Smooth muscle cell (in vitro differentiated cells): ENCODE measurements around the gene ARHGEF4. TPM values are rescaled to one million over a fixed set of nuclear protein-coding genes. Genes with fewer than 3 reads are reported as not detected.

Experiments
- DNase-seq: peaks from one replicate; lab custom pipeline; 2025; ENCODE audit not compliant: unreplicated experiment; lab: John Stamatoyannopoulos, UW
- H2AFZ ChIP-seq: fragments of 200-600 bp; sonication (generic); 2 replicates; pipeline ENCODE4 v1.6.0; 2016; ENCODE audit warnings: antibody characterized with exemption, low read depth, mild to moderate bottlenecking
- H3F3A ChIP-seq: fragments of 200-600 bp; sonication (generic); 2 replicates; pipeline ENCODE4 v1.6.0; 2017; ENCODE audit warnings: antibody characterized with exemption, low read depth
- H3K27ac ChIP-seq: fragments of 200-600 bp; sonication (generic); 2 replicates; pipeline ENCODE4 v1.5.1; 2016; ENCODE audit warnings: low read depth, mild to moderate bottlenecking
- H3K27me3 ChIP-seq: fragments of 200-600 bp; sonication (generic); 2 replicates; pipeline ENCODE4 v1.6.1; 2016; ENCODE audit warnings: low read depth, mild to moderate bottlenecking
- H3K36me3 ChIP-seq: fragments of 200-600 bp; sonication (generic); 2 replicates; pipeline ENCODE4 v1.5.1; 2016; ENCODE audit warnings: low read depth
- H3K4me1 ChIP-seq: fragments of 200-600 bp; sonication (generic); 2 replicates; pipeline ENCODE4 v1.5.1; 2016; ENCODE audit warnings: low read depth
- H3K4me2 ChIP-seq: fragments of 200-600 bp; sonication (generic); 2 replicates; pipeline ENCODE4 v1.6.0; 2016; ENCODE audit warnings: mild to moderate bottlenecking
- H3K4me3 ChIP-seq: fragments of 200-600 bp; sonication (generic); 2 replicates; pipeline ENCODE4 v1.5.1; 2016; ENCODE audit warnings: mild to moderate bottlenecking
- H3K79me2 ChIP-seq: fragments of 200-600 bp; sonication (generic); 2 replicates; pipeline ENCODE4 v1.6.0; 2016; ENCODE audit warnings: low read depth, mild to moderate bottlenecking
- H3K9ac ChIP-seq: fragments of 200-600 bp; sonication (generic); 2 replicates; pipeline ENCODE4 v1.6.0; 2016; ENCODE audit warnings: low read depth
- H3K9me3 ChIP-seq: fragments of 200-600 bp; sonication (generic); replicated peaks from 2 replicates; pipeline ENCODE4 v1.5.1; 2016; ENCODE audit warnings: low read depth
- H4K20me1 ChIP-seq: fragments of 200-600 bp; sonication (generic); 2 replicates; pipeline ENCODE4 v1.6.0; 2016; ENCODE audit warnings: low read depth
- WGBS: methylation state at CpG from one replicate; pipeline ENCODE4 v1.1.7; 2016; ENCODE audit warnings: low lambda C conversion rate; 5-methylcytosine and 5-hydroxymethylcytosine counted together
- polyA plus RNA-seq: library from polyadenylated mRNA; unstranded; fragments of >200 nt; fragmentation: Nextera tagmentation; extraction: Ambion mirVana; gene quantifications from 2 replicates; pipeline ENCODE4 v1.2.1, GENCODE V29; 2016
- total RNA-seq: library from RNA; depleted of rRNA; stranded (reverse); fragments of >200 nt; gene quantifications from 2 replicates; pipeline ENCODE4 v1.2.3, GENCODE V29; 2014
- TF ChIP-seq, protein P1 (sequence below): fragments of 200-600 bp; sonication (generic); IDR thresholded peaks from 2 replicates; pipeline ENCODE4 v1.5.1; 2017; ENCODE audit warnings: borderline replicate concordance, mild to moderate bottlenecking, antibody characterized with exemption; ENCODE audit not compliant: insufficient read depth, poor library complexity, severe bottlenecking

The ARHGEF4 gene
- total and polyA plus RNA-seq, 2 experiments from 2014 or later = 14.9 to 16.0 TPM

DNA sequence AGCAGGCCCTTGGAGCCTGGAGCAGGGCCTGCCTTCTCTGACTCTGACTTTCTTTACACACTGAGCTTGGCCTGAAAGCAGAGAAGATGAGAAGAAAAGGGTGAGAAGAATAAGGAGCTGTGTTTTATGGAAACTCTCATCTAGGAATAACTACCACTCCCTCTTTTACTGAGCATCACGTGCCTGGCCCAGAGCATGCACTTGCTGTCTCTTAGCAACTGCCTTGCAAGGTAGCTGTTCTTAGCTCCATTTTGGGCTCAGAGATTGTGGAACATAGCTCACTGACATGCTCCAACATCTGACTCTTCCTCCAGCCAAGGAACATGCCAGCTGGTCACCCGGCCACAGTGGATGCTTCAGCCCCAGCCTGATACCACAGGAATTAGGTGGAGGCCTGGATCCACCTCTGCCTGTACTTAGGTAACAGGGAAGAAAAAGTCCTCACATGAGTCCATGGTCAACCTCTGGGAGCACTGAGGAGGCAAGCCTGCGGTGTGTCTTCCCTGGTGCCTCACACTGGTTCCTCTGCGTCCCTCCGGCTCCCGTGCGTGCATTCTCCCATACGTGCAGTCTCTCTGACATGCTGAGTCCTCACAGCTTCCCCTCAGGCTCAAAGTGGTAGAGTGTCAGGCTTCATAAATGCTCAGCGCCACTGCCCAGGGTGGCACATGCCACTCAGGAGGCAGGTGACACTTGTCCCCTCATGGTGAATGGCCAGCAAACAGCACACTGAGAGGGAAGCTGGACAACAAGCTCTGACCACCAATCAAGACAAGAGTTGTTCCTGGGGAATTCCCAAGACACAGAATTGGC is 45.7 kb upstream of the ARHGEF4 start:
- no peak overlapping the region for H2AFZ ChIP-seq

DNA sequence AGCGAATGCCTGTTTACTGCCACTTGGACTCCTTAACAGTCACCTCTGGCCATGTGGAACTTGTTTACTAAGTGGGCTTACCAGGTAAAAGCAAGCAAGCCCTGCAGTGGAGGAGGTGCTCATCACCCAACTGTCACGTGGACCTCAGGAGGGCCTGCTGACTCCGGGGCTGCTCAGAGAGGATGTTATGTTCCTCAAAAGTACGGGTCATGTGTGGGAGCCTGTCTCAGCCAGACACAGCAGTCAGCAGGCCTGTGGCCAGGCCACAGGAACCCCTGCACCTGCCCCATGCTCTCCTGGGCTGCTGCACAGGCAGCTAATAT is 45.1 kb upstream of the ARHGEF4 start:
- H3K4me3 ChIP-seq = no peak overlapping the region
- no peak for DNase-seq
- H3K27me3 ChIP-seq = no peaks in the 10 kb centered on the region
- TF ChIP-seq, protein P1, sequence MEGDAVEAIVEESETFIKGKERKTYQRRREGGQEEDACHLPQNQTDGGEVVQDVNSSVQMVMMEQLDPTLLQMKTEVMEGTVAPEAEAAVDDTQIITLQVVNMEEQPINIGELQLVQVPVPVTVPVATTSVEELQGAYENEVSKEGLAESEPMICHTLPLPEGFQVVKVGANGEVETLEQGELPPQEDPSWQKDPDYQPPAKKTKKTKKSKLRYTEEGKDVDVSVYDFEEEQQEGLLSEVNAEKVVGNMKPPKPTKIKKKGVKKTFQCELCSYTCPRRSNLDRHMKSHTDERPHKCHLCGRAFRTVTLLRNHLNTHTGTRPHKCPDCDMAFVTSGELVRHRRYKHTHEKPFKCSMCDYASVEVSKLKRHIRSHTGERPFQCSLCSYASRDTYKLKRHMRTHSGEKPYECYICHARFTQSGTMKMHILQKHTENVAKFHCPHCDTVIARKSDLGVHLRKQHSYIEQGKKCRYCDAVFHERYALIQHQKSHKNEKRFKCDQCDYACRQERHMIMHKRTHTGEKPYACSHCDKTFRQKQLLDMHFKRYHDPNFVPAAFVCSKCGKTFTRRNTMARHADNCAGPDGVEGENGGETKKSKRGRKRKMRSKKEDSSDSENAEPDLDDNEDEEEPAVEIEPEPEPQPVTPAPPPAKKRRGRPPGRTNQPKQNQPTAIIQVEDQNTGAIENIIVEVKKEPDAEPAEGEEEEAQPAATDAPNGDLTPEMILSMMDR = no peak
- H3K79me2 ChIP-seq = no peaks in the 10 kb centered on the region
- no peak overlapping the region for H3K27ac ChIP-seq
- H2AFZ ChIP-seq = no peak overlapping the region
- H3F3A ChIP-seq = no peaks in the 10 kb centered on the region
- no peak overlapping the region for H3K9ac ChIP-seq
- H3K4me2 ChIP-seq = no peak overlapping the region
- H4K20me1 ChIP-seq = no peaks in the 10 kb centered on the region
- WGBS = 82% methylated on average over 4 of the region's 4 CpGs
- no peaks in the 10 kb centered on the region for H3K4me1 ChIP-seq
- no peaks in the 10 kb centered on the region for H3K36me3 ChIP-seq
- H3K9me3 ChIP-seq = no peaks in the 10 kb centered on the region

More for the DNA sequence above, 45.7 kb upstream of the ARHGEF4 start:
- TF ChIP-seq, protein P1 = no peak
- 91% methylated on average over 9 of the region's 9 CpGs for WGBS
- no peaks in the 10 kb centered on the region for H3K9me3 ChIP-seq
- H3K36me3 ChIP-seq = no peaks in the 10 kb centered on the region
- no peak for DNase-seq
- H3F3A ChIP-seq = no peaks in the 10 kb centered on the region
- no peaks in the 10 kb centered on the region for H3K4me1 ChIP-seq
- H3K4me3 ChIP-seq = no peak overlapping the region
- H3K27ac ChIP-seq = no peak overlapping the region
- H3K27me3 ChIP-seq = no peaks in the 10 kb centered on the region
- no peaks in the 10 kb centered on the region for H3K79me2 ChIP-seq
- no peaks in the 10 kb centered on the region for H4K20me1 ChIP-seq
- no peak overlapping the region for H3K9ac ChIP-seq
- H3K4me2 ChIP-seq = no peak overlapping the region

DNA sequence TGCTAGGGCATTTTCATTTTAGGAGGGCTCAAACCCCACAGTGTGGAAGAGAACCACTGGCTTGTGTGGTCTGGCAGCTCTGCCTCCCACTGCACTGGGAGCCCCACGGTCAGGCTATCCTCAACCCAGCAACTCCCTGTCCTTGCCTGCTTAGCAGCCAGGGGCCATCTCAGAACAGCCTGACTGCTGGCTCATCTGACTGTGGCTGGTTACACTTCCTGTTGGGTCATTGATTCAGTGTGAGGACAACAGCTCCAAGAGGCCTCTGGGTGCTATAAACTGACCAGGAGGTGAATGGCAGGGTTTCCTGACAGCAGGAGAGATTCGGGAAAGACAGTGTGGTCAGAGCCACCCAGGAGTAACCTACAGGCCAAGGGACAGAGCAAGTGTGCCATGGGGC is 41.3 kb upstream of the ARHGEF4 start:
- Histone ChIP-seq H3K9ac (no peak overlapping the region), H3K27me3 (no peaks in the 10 kb centered on the region), H3K4me3 (no peak overlapping the region), H4K20me1 (no peaks in the 10 kb centered on the region), H3K4me1 (no peaks in the 10 kb centered on the region), H3K27ac (no peak overlapping the region), H2AFZ (no peak overlapping the region), H3F3A (no peaks in the 10 kb centered on the region), H3K79me2 (no peaks in the 10 kb centered on the region), H3K4me2 (no peak overlapping the region), H3K9me3 (no peaks in the 10 kb centered on the region), H3K36me3 (no peaks in the 10 kb centered on the region)
- WGBS = 66% methylated on average over 2 of the region's 2 CpGs
- TF ChIP-seq, protein P1 = no peak
- no peak for DNase-seq

DNA sequence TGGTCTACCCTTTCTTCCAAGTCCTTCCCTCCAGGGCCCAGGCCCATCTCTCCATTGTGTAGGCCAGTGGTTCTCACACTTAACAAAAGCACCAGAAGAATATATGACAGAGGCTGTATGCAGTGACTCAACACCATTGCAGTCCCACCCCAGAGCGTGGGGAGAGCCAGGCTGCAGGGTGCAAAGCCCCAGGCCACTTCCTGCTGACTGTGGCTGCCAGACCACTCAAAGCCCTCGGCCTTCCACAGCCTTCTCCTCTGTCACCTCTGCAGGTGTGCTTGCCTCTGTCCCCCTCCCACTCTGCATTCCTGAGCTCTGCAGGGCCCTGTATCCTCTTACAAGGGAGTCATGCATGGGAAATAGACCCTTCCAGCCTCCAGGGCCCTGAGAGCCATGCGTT is 40.4 kb upstream of the ARHGEF4 start:
- Histone ChIP-seq H4K20me1 (no peaks in the 10 kb centered on the region), H3K27me3 (no peaks in the 10 kb centered on the region), H2AFZ (no peak overlapping the region), H3K79me2 (no peaks in the 10 kb centered on the region), H3F3A (no peaks in the 10 kb centered on the region), H3K36me3 (no peaks in the 10 kb centered on the region), H3K4me3 (no peak overlapping the region), H3K9ac (no peak overlapping the region), H3K27ac (no peak overlapping the region), H3K4me1 (no peaks in the 10 kb centered on the region), H3K4me2 (no peak overlapping the region), H3K9me3 (no peaks in the 10 kb centered on the region)
- TF ChIP-seq, protein P1 = no peak
- DNase-seq = no peak
- 50% methylated on average over 3 of the region's 3 CpGs for WGBS
